Esophagus squamous epithelium (tissue), 5 donors: Measurements from ENCODE around the gene RAB10. TPM values are rescaled to one million over a fixed set of nuclear protein-coding genes. Genes with fewer than 3 reads are reported as not detected.

ENCODE experiments used
- DNase-seq: peaks from one replicate; lab custom pipeline; 2025; lab: John Stamatoyannopoulos, UW
- H3K27ac ChIP-seq, 4 donors: fragments of 200-600 bp; sonication (generic); one replicate each; pipeline ENCODE4 v1.5.1; 2016 to 2019; ENCODE audit warnings: mild to moderate bottlenecking in 1 of 4
- H3K27me3 ChIP-seq, 4 donors: fragments of 200-600 bp; sonication (generic); 1 replicate in 3 of 4; 2 replicates in 1 of 4; pipeline versions ENCODE4 v1.5.1 to v1.6.0; 2017 to 2021; ENCODE audit warnings: antibody characterized with exemption in 1 of 4
- H3K36me3 ChIP-seq, 3 donors: fragments of 200-600 bp; sonication (generic); one replicate each; pipeline ENCODE4 v1.5.1; 2016 to 2019
- H3K4me1 ChIP-seq, 3 donors: fragments of 200-600 bp; sonication (generic); one replicate each; pipeline ENCODE4 v1.5.1; 2017 to 2019
- H3K4me3 ChIP-seq, 4 donors: fragments of 200-600 bp; sonication (generic); 1 replicate in 3 of 4; 2 replicates in 1 of 4; pipeline ENCODE4 v1.5.1; 2016 to 2019; ENCODE audit warnings: mild to moderate bottlenecking in 2 of 4, moderate library complexity in 1 of 4
- H3K9me3 ChIP-seq, 3 donors: fragments of 200-600 bp; sonication (generic); one replicate each; pipeline ENCODE4 v1.5.1; 2016 to 2019
- POLR2A ChIP-seq, 4 donors: fragments of 450-650 bp; IDR thresholded peaks; one replicate each; pipeline ENCODE4 v1.6.1; 2017; ENCODE audit warnings: antibody characterized with exemption in 4 of 4, mild to moderate bottlenecking in 4 of 4, moderate library complexity in 3 of 4
- WGBS, 2 donors: methylation state at CpG; one replicate each; pipeline ENCODE4 v1.1.5; 2018; 5-methylcytosine and 5-hydroxymethylcytosine counted together
- intact Hi-C: fragments of 100-400 bp; cut with DNase I; formaldehyde crosslinking; loops from one replicate; pipeline ENCODE4 v1.15.0; 2022
- total RNA-seq, 4 donors: library from RNA; depleted of rRNA; stranded (reverse); fragments of >200 nt; gene quantifications; one replicate each; pipeline ENCODE4 v1.1.0, GENCODE V29; 2016
- TF ChIP-seq, protein P1 (sequence below), 6 experiments: fragments of 450-650 bp in 4 of 6; fragments of 200-600 bp in 2 of 6; sonication (generic) in 2 of 6; IDR thresholded peaks; one replicate each; pipeline ENCODE4 v1.5.1; 2016 to 2019; ENCODE audit warnings: antibody characterized with exemption in 6 of 6, mild to moderate bottlenecking in 4 of 6, moderate library complexity in 4 of 6
- donor health status: DM: yes; HTN: yes; CAD: no.

Gene RAB10
- total RNA-seq, 4 donors from 2014 or later, result 214 to 388 (median 335) TPM

DNA sequence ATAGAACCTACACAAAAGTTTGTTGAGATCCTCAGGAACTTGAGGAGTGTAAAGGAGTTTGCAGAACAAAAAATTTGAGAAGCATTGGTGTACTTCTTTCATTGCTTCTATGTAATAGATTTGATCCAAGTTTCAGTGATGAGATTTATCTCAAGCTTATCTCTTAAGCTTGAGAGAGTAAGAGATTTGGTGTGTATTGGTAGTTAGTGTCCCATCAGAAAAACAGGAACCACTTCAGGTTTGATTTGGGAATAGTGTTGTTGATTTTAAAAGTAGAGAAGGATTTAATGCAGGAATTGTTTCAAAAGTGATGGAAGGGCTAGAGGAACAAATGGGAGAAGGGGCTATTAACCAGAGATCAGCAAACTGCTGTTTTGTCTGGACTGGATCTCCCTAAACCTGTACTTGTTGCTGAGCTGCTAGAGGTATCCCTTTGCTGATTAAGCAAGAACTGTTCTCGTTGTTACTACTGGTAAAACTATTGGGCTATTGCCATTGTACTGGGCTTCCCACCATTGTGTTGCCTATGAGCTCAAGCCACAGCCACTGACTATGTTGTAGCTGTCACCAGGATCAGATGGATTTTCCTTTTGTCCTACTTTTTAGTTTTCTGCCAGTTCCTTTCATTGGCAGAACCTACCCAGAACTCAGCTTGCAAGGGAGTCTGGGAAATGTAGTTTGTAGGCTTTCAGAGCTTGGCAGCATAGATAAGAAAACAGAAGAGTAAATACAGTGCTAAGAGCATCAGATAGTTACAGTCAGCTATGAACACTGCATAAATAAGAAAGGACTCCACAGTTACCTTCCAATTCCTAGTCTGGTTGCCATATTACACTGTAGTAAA is 39.3 kb downstream of the RAB10 start:
- Histone ChIP-seq H3K27me3 (no peaks in the 10 kb centered on the region), H3K4me1 (peaks cover 4 to 92% (median 35%) of the 10 kb centered on the region in 3 donors), H3K36me3 (no peaks in the 10 kb centered on the region), H3K9me3 (no peaks in the 10 kb centered on the region), H3K27ac (no peak overlapping the region), H3K4me3 (no peak overlapping the region)
- DNase-seq, result no peak
- no peak for TF ChIP-seq POLR2A (IDR thresholded peaks at IDR 0.05)
- TF ChIP-seq, protein P1, sequence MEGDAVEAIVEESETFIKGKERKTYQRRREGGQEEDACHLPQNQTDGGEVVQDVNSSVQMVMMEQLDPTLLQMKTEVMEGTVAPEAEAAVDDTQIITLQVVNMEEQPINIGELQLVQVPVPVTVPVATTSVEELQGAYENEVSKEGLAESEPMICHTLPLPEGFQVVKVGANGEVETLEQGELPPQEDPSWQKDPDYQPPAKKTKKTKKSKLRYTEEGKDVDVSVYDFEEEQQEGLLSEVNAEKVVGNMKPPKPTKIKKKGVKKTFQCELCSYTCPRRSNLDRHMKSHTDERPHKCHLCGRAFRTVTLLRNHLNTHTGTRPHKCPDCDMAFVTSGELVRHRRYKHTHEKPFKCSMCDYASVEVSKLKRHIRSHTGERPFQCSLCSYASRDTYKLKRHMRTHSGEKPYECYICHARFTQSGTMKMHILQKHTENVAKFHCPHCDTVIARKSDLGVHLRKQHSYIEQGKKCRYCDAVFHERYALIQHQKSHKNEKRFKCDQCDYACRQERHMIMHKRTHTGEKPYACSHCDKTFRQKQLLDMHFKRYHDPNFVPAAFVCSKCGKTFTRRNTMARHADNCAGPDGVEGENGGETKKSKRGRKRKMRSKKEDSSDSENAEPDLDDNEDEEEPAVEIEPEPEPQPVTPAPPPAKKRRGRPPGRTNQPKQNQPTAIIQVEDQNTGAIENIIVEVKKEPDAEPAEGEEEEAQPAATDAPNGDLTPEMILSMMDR (IDR thresholded peaks at IDR 0.05), result no peak
- 25 to 50% methylated on average over 1 of the region's 1 CpG for WGBS, 2 donors
- intact Hi-C loops, result no loop called here

DNA sequence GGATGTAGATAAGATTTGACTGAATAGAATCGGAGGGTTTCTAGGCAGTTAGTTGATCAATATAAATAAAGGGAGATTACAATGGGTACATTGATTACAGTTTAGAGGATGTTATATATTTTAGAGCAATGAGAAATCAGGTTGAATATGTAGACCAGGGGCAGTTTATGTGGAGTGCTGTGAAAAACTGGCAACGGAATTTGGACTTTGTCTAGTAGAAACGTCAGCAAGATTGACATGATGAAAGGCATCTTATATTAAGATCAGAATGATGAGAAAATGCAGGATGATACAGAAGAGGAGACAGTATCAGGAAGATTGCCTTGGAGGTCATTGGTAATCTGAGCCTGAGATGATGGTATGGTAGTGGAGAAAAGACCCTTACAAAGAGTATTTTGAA is 39.9 kb downstream of the RAB10 start:
- peaks cover 3 to 85% (median 29%) of the 10 kb centered on the region in 3 donors for H3K4me1 ChIP-seq
- 80 to 88% methylated on average over 3 of the region's 3 CpGs for WGBS, 2 donors
- H3K9me3 ChIP-seq, result no peaks in the 10 kb centered on the region
- H3K4me3 ChIP-seq, result no peak overlapping the region
- peaks cover 0 to 6% (median 0%) of the 10 kb centered on the region in 3 donors for H3K36me3 ChIP-seq
- no peak overlapping the region for H3K27ac ChIP-seq
- intact Hi-C loops, result no loop called here
- TF ChIP-seq, protein P1 (IDR thresholded peaks at IDR 0.05), result no peak
- no peak for TF ChIP-seq POLR2A (IDR thresholded peaks at IDR 0.05)
- H3K27me3 ChIP-seq, result no peaks in the 10 kb centered on the region
- no peak for DNase-seq

DNA sequence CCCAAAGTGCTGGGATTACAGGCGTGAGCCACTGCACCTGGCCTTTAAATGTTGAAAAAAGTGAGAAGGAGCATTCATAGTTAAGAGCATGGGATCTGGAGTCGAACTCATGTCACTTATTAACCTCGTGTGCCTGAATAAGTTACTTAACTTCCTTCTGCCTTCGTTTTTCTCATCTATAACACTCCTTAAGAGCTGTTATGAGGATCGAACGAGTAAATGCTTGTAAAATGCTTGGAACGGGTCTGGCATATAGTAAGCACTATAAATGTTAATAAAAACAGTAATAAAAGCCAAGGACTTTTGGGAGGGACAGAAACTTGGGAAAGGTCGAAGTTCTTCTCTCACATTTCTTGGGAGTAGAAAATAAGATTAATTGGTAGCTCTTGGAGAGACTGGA is 40.8 kb downstream of the RAB10 start:
- H3K4me1 ChIP-seq, result peaks cover 0 to 76% (median 24%) of the 10 kb centered on the region in 3 donors

DNA sequence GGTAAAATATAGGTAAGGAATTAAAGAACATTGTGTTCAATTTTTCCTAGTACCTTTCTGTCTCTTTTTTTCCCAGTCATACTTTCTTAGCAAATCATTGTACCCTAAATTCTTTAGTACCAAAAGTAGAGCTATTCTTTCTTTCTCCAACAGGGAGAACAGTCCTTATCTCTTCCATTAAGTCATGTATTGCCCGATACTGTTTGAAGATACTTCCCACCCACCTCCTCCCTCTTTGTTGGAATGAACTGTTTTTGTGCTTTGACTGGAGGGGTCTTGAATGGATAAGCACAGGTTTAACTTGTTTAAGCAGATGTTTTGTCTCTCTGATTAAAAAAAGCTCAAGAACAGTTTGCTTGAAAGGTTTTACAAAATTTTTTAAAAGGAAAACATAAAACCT is 41.3 kb downstream of the RAB10 start:
- Histone ChIP-seq H3K4me3 (no peak overlapping the region), H3K9me3 (no peaks in the 10 kb centered on the region), H3K27me3 (no peaks in the 10 kb centered on the region), H3K27ac (no peak overlapping the region), H3K4me1 (peaks cover 0 to 71% (median 19%) of the 10 kb centered on the region in 3 donors), H3K36me3 (peaks cover 0 to 9% (median 0%) of the 10 kb centered on the region in 3 donors)
- intact Hi-C loops, result no loop called here
- TF ChIP-seq, protein P1 (IDR thresholded peaks at IDR 0.05), result no peak
- no peak for TF ChIP-seq POLR2A (IDR thresholded peaks at IDR 0.05)
- 88 to 89% methylated on average over 1 of the region's 1 CpG for WGBS, 2 donors
- DNase-seq, result no peak

More for the DNA sequence above, 40.8 kb downstream of the RAB10 start:
- no peaks in the 10 kb centered on the region for H3K9me3 ChIP-seq
- H3K36me3 ChIP-seq, result peaks cover 0 to 6% (median 0%) of the 10 kb centered on the region in 3 donors
- TF ChIP-seq, protein P1 (IDR thresholded peaks at IDR 0.05), result no peak
- TF ChIP-seq POLR2A (IDR thresholded peaks at IDR 0.05), result no peak
- H3K27me3 ChIP-seq, result no peaks in the 10 kb centered on the region
- intact Hi-C loops, result no loop called here
- no peak overlapping the region for H3K27ac ChIP-seq
- WGBS, 2 donors, result 73 to 89% methylated on average over 8 of the region's 8 CpGs
- H3K4me3 ChIP-seq, result no peak overlapping the region
- DNase-seq, result no peak

DNA sequence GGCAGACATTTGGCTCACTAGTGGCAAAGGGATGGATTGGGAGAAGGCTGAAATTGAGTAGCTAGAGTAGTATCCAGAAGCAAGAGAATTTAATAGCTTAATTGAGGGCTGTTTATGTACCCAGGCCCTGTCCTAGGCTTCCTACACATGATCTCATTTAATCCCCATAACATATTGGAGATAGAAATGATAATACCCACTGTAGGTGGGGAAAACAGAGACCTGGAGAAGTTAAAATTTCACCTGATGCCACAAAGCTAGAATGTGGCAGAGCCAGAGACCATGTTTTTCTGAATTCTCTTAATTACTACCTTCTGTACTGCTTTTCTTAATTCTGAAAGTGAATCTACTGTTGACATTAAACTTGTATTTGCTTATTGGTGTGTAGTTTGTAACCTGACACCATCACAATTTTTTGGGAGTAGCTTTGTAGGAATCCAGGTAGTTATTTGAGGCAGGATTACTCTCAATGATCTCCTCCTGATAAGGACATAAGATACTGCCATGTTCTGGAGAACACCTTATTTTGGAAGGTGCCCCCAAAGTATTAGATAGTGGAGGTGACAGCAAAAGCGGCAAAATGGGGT is 42.2 kb downstream of the RAB10 start:
- intact Hi-C loops, result no loop called here
- WGBS, 2 donors, result 94 to 100% methylated on average over 1 of the region's 1 CpG
- DNase-seq, result no peak
- peaks cover 0 to 62% (median 19%) of the 10 kb centered on the region in 3 donors for H3K4me1 ChIP-seq
- no peak overlapping the region for H3K27ac ChIP-seq
- TF ChIP-seq, protein P1 (IDR thresholded peaks at IDR 0.05), result no peak
- TF ChIP-seq POLR2A (IDR thresholded peaks at IDR 0.05), result no peak
- no peaks in the 10 kb centered on the region for H3K27me3 ChIP-seq
- H3K4me3 ChIP-seq, result no peak overlapping the region
- peaks cover 0 to 18% (median 0%) of the 10 kb centered on the region in 3 donors for H3K36me3 ChIP-seq
- no peaks in the 10 kb centered on the region for H3K9me3 ChIP-seq
